ENCODE data around the gene SLC2A11. TPM values are rescaled to one million over a fixed set of nuclear protein-coding genes. Genes with fewer than 3 reads are reported as not detected.

SLC2A11 gene
- total and polyA plus RNA-seq, 5 experiments from 2014 or later, result 3.6 to 23.6 (median 8.5) TPM

DNA sequence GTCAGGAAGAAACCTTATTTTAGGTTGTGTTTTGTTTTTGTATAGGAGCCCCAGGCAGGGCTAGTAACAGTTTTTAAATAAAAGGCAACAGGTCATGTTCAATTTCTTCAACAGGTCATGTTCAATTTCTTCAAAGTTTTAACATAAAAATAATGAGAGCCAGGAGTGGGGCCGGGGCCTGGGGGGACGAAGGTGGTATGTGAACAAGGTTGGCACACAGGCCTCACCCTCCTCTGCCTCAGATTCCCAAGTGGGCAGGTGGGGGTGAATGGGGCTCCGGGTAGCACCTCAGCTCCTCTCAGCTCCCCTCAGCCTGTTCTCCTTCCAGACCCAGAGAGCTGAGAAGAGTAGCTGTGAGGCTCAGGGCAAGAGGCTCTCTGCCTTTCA, 23.3 kb upstream of the SLC2A11 start:
- Mint-ChIP-seq H3K36me3 (peaks cover 0 to 36% (median 3%) of the 10 kb centered on the region in 3 donors), H3K27me3 (peaks cover 0 to 2% (median 0%) of the 10 kb centered on the region in 5 donors), H3K9me3 (no peaks in the 10 kb centered on the region), H3K27ac (no peak overlapping the region), H3K4me1 (peaks cover 14 to 29% (median 21%) of the 10 kb centered on the region in 4 donors), H3K4me3 (no peak overlapping the region)
- ATAC-seq (no peak), DNase-seq (no peak)
- POLR2A ChIA-PET, result interaction anchor here (0.9 kb wide), 1 partner anchor 60 kb away, joined by 3 read pairs; the partner anchor contains the start of gene MIF

DNA sequence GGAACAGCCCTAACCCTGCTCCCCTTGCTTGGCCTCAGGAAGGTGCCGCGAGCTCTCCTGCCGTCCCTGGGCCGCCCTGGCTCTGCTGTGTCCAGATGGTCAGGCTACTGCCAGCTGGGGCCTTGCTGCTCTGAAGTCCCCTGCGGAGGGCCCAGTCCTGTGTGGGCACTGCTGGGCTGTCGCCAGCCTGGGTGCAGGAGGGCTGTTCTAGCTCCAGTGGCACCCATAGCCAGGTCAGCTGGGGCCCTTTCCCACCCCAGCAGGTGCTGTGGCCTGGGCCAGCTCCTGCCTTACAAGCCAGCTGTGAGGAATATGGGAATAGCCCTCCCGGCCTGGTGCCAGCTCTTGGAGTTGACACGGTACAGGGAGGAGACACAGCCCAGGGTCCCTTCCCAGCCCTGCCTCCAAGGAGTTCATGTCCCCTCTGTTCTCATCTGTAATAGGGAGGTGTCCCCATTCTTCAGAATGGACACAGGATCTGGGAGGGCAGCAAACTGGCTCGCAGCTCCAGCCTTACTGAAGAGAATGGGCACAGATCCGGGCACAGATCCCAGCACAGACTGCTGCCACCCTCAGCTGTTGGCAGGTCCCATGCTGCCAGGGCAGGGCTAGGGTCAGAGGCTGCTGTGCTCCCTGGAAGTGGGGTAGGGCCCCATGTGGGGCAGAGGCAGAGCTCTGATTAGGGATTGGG, 22.7 kb upstream of the SLC2A11 start:
- POLR2A ChIA-PET, result interaction anchor here (0.6 to 0.9 kb wide), 2 partner anchors 28 to 60 kb away, joined by 3 read pairs; partner anchors contain the start of gene MIF
- H3K36me3 Mint-ChIP-seq, result peaks cover 0 to 31% (median 3%) of the 10 kb centered on the region in 3 donors

DNA sequence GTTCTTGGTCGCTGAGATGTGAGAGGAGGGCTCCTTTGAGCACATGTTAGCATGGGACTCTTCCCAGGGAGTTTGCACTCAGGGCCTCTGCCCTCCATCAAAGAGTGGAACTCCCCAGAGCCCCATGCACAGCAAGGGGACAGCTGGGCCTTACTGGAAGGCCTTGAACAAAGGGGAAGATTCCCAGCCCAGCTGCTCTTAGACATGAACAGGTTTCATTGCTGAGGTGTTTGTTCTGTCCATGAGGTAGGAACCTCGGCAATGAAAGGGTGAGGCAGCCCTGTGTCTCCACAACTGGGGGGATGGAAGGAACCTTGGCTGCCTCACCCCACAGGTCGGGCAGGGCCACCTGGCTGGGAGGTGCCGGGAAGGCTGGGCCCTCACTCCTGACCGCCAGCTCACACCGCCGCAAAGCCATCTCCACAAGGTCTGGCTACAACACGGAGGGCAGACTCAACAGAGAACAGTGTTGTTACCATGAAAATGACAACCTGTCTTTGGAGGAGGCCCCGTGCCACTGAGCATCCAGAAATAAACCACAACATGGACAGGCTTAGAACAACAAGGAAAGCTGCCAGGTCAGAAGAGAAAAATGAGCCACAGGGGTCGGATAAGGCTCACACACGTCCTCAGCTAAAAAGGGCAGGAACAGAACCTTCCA, 22.1 kb upstream of the SLC2A11 start:
- H3K4me1 Mint-ChIP-seq, result peaks cover 16 to 30% (median 22%) of the 10 kb centered on the region in 4 donors
- H3K36me3 Mint-ChIP-seq, result peaks cover 0 to 24% (median 3%) of the 10 kb centered on the region in 3 donors
- H3K27me3 Mint-ChIP-seq, result peaks cover 0 to 2% (median 0%) of the 10 kb centered on the region in 5 donors
- POLR2A ChIA-PET, result interaction anchor here (0.6 to 0.9 kb wide), 2 partner anchors 27 to 59 kb away, joined by 3 read pairs; partner anchors contain the start of gene MIF
- ATAC-seq, result no peak
- DNase-seq, result no peak
- peak overlapping the region in 1 of 10 donors; percentile 30 for H3K4me3 Mint-ChIP-seq
- H3K9me3 Mint-ChIP-seq, result no peaks in the 10 kb centered on the region
- H3K27ac Mint-ChIP-seq, result peak overlapping the region in 2 of 10 donors; percentile 17 to 69

More for the DNA sequence above, 22.7 kb upstream of the SLC2A11 start:
- H3K4me3 Mint-ChIP-seq, result no peak overlapping the region
- H3K9me3 Mint-ChIP-seq, result no peaks in the 10 kb centered on the region
- ATAC-seq (no peak), DNase-seq (peak in 1 of 10 donors; percentile 49)
- H3K27ac Mint-ChIP-seq, result no peak overlapping the region
- peaks cover 0 to 2% (median 0%) of the 10 kb centered on the region in 5 donors for H3K27me3 Mint-ChIP-seq
- H3K4me1 Mint-ChIP-seq, result peaks cover 16 to 33% (median 23%) of the 10 kb centered on the region in 4 donors

DNA sequence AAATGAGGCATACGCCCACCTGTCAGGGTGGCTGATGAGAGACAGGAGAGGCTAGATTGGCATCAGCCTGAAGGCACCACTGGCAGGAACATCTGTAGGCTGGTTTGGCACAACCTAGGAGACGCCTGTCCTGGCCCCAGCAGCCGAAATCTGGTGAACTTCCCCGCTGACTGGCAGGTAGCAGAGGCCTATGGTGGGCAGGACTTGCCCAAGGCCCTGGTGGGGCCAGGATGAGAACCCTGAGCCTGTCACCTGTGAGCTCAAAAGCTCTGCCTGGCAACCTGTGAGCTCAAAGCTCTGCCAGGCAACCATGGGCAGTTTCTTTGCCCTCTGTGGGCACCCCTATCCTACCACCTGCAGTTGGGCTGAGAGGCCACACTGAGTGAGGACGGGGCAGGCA, 21.4 kb upstream of the SLC2A11 start:
- Mint-ChIP-seq H3K4me3 (peak overlapping the region in 4 of 10 donors; percentile 4 to 36 (median 26)), H3K4me1 (peaks cover 16 to 31% (median 21%) of the 10 kb centered on the region in 4 donors), H3K27me3 (peaks cover 0 to 2% (median 0%) of the 10 kb centered on the region in 5 donors), H3K27ac (peak overlapping the region in 3 of 10 donors; percentile 42 to 62 (median 55)), H3K9me3 (no peaks in the 10 kb centered on the region), H3K36me3 (peaks cover 0 to 17% (median 0%) of the 10 kb centered on the region in 3 donors)
- POLR2A ChIA-PET, result no interaction called here
- no peak for ATAC-seq
- DNase-seq, result no peak

DNA sequence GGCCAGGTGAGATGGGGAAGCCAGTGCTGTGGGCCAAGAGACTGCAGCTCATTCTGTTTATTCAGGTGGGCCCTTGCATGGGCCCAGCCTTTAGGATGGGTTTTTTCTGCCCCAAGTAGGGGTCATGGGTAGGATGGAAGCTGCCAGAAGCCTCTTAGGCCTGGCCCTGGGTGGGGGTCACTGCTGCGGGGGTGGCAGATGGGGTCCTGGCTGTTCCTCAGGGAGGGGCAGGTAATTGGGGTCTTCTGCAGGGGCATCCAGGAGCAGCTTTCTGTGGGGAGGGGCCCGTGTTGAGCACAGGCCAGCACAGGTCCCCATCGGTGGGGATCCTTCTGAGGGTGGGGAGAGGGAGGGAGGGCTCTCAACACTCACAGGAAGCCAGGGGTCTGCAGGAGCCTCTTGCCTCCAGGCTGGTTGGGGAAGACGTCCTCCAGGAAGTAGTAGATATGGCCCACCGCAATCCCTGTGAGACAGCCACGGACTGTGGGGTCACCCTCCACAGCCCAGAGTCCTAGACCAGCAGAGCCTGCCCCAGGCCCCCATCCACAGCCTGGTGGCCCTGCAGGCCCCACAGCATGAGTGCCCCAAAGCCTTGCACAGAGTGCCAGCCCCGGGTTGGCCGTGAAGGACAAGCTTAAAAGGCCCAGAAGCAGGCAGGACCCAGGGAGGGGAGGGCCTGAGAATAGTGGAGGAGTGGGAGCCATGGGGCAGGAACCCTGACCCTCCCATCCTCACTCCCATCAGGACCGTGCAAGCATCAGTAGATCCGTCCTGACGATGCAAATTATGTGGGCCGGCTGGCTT, 20.8 kb upstream of the SLC2A11 start:
- ATAC-seq (no peak), DNase-seq (peak in 1 of 10 donors; percentile 49)
- Mint-ChIP-seq H3K27ac (peak overlapping the region in 3 of 10 donors; percentile 42 to 62 (median 55)), H3K4me1 (peaks cover 16 to 35% (median 21%) of the 10 kb centered on the region in 4 donors), H3K36me3 (peaks cover 0 to 13% (median 0%) of the 10 kb centered on the region in 3 donors), H3K9me3 (no peaks in the 10 kb centered on the region), H3K4me3 (peak overlapping the region; percentile 22 to 97 (median 42)), H3K27me3 (peaks cover 0 to 2% (median 0%) of the 10 kb centered on the region in 5 donors)
- POLR2A ChIA-PET, result interaction anchor here (1.2 kb wide), 1 partner anchor 9 kb away, joined by 3 read pairs; no protein-coding TSS in a partner anchor

DNA sequence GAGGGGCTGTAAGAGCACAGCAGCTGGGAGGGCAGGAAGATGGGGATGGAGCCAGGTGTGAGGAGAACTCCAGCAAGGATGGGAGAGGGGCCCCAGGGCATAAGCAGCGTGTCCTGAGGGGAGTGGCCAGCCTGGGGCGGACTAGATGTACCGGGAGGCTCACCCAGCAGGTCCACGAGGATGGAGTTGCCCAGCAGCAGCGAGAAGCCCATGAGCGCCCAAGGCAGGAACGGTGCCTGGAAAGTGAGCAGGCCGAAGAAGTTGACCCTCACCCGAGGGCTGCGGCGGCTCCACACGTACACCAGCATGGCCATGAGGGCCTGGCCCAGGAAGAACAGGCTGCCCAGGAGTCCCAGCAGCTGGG, 20.2 kb upstream of the SLC2A11 start:
- ATAC-seq, result no peak
- H3K36me3 Mint-ChIP-seq, result peaks cover 0 to 9% (median 0%) of the 10 kb centered on the region in 3 donors
- no peaks in the 10 kb centered on the region for H3K9me3 Mint-ChIP-seq
- POLR2A ChIA-PET, result interaction anchor here (0.6 to 1.7 kb wide), 4 partner anchors 9 to 395 kb away, joined by 3 to 4 read pairs (median 3); no protein-coding TSS in a partner anchor
- no peak for DNase-seq
- peak overlapping the region in 2 of 10 donors; percentile 40 to 96 for H3K27ac Mint-ChIP-seq
- H3K4me3 Mint-ChIP-seq, result peak overlapping the region; percentile 24 to 97 (median 92)
- H3K27me3 Mint-ChIP-seq, result peaks cover 0 to 2% (median 0%) of the 10 kb centered on the region in 5 donors
- peaks cover 16 to 35% (median 21%) of the 10 kb centered on the region in 4 donors for H3K4me1 Mint-ChIP-seq

DNA sequence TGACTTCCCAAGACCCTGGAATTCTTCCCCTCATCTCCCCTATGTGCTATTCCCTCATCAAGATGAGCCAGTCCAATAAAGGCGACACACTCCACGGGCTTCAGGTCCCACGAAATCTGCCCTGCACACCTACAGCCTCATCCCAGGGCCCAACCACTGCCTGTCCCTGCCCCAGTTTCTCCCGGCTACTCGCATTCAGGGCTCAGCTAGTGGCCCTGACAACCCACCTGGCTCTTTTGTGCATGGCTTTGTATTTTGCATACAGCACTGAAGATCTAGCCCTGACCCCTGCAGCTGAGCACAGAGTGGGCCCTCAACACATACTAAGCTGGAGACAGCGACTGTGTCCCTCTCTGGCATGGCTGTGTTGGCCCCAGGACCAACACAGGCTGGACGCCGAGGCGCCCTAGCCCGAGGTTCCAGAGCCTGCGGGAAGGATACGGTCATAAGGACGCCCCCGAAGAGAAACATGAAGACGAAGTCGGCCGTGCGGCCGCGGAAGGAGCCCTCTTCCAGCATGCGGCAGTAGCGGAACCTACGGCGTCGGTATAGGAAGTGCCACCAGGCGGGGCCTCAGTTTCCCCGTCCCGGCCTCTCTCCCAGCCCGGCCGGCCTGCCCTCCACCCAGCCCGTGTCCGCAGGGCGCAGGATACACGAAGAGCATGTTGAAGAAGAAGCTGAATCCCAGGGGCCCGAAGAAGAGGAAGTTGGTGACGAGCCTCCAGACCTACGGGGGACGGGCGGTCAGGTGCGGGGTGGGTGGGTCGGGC, 19.6 kb upstream of the SLC2A11 start:
- ATAC-seq, result no peak
- POLR2A ChIA-PET, result interaction anchor here (0.6 to 1.7 kb wide), 6 partner anchors 8 to 395 kb away, joined by 3 to 4 read pairs (median 3); no protein-coding TSS in a partner anchor
- Mint-ChIP-seq H3K4me3 (peak overlapping the region; percentile 82 to 97 (median 93)), H3K27me3 (peaks cover 0 to 2% (median 0%) of the 10 kb centered on the region in 5 donors), H3K36me3 (peaks cover 0 to 9% (median 0%) of the 10 kb centered on the region in 3 donors), H3K4me1 (peaks cover 16 to 41% (median 21%) of the 10 kb centered on the region in 4 donors), H3K27ac (peak overlapping the region; percentile 66 to 96 (median 88)), H3K9me3 (no peaks in the 10 kb centered on the region)
- DNase-seq, result no peak

DNA sequence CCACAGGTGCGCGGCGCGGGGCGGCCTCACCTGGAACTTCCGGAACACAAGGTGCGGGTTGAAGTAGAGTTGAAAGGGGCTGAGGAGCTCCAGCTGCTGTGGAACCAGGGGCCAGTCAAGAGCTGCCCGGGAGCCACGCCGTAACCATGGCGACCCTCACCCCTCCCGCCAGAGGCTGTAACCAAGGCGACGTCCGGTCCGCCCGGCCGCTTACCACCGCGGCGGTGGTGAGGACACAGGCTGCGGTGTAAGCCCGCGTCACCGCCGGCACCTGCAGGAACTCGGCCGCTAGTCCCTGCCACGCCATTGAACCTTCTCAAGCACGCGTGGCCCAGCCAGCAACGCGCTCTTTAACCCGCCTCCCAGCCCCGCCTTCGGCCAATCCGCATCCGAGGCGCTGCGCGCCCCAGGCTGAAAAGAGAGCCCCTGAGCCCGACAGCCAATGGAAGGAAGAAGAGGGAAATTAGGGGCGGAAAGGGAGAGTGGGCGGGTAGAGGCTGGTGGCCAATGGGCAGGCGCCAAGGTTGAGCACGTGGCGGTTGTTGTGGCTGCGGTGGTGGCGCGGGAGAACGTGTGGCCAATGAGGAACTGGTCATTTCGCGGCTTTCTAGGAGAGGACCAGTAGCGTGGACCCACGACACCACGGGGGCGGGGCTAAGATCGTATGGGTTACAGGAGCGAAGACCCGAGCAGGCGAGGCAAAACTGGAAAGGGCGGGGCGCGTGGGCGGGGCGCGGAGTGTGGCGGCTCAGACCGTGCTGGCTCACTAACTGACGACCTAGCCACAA, 18.8 kb upstream of the SLC2A11 start, which contains the start of gene DERL3:
Gene DERL3, minus strand, starts transcription at position 326 of the 788 bp plus-strand sequence. Its CDS starts 19 bp downstream, at position 307.
- POLR2A ChIA-PET, result interaction anchor here (0.6 to 1.7 kb wide), 3 partner anchors 18 to 56 kb away, joined by 3 to 4 read pairs (median 4); no protein-coding TSS in a partner anchor
- peak within 1 kb of the TSS; percentile 72 to 96 (median 92) for H3K27ac Mint-ChIP-seq
- H3K36me3 Mint-ChIP-seq, result peaks cover 0 to 9% (median 0%) of the 10 kb centered on the region in 3 donors
- peak; percentile 82 to 97 (median 90) for DNase-seq
- no peaks in the 10 kb centered on the region for H3K9me3 Mint-ChIP-seq
- peaks cover 0 to 2% (median 0%) of the 10 kb centered on the region in 5 donors for H3K27me3 Mint-ChIP-seq
- H3K4me1 Mint-ChIP-seq, result peaks cover 16 to 45% (median 21%) of the 10 kb centered on the region in 4 donors
- ATAC-seq, result peak; percentile 93 to 95
- peak within 1 kb of the TSS; percentile 82 to 97 (median 93) for H3K4me3 Mint-ChIP-seq

DNA sequence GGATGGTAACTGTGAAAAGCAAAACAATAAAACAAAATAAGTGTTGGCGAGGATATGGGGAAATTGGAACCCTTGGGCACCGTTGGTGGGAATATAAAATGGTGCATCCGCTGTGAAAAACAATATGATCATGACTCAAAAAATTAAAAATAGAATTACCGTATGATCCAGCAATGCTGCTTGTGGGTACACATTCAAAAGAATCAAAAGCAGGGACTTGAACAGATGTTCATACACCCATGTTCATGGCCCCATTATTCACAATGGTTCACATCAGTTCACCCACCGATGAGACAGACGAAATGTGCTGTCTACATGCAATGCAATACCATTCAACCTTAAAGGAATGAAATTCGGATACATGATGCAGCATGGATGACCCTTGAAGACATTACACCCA, 17.6 kb upstream of the SLC2A11 start:
- H3K4me1 Mint-ChIP-seq, result peaks cover 16 to 53% (median 21%) of the 10 kb centered on the region in 4 donors
- H3K27ac Mint-ChIP-seq, result peak overlapping the region in 3 of 10 donors; percentile 39 to 88 (median 77)
- no peaks in the 10 kb centered on the region for H3K9me3 Mint-ChIP-seq
- peak overlapping the region in 9 of 10 donors; percentile 2 to 82 (median 65) for H3K4me3 Mint-ChIP-seq
- POLR2A ChIA-PET, result no interaction called here
- no peak for ATAC-seq
- peaks cover 0 to 5% (median 0%) of the 10 kb centered on the region in 3 donors for H3K36me3 Mint-ChIP-seq
- H3K27me3 Mint-ChIP-seq, result peaks cover 0 to 2% (median 0%) of the 10 kb centered on the region in 5 donors
- peak in 1 of 10 donors; percentile 21 for DNase-seq

DNA sequence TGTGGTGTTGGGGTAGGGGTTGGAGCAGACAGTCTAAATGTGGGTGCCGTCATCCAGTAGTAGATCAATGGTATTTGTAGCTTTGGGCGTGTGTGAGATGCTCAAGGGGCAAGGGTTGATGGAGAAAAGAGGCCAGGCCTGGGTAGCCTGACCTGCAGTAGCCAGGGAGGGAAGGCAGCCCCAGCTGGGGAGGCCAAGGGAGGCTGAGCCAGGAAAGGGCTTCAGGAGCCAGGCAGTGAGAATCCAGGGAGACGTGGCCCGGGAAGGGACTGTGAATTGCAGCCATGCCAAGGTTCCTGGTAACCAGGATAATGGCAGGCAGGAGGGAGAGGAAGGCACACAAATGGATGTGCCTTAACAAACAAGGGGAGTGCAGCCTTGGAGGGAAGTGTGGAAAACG, 16.4 kb upstream of the SLC2A11 start:
- DNase-seq (peak in 1 of 10 donors; percentile 13), ATAC-seq (no peak)
- Mint-ChIP-seq H3K9me3 (no peaks in the 10 kb centered on the region), H3K4me1 (peaks cover 16 to 60% (median 21%) of the 10 kb centered on the region in 4 donors), H3K27me3 (peaks cover 0 to 2% (median 0%) of the 10 kb centered on the region in 5 donors), H3K36me3 (no peaks in the 10 kb centered on the region), H3K4me3 (peak overlapping the region in 1 of 10 donors; percentile 23), H3K27ac (peak overlapping the region in 4 of 10 donors; percentile 23 to 73 (median 64))
- POLR2A ChIA-PET, result interaction anchor here (0.5 to 0.9 kb wide), 2 partner anchors 16 to 114 kb away, joined by 3 to 4 read pairs; partner anchors contain the start of gene SLC2A11
